HepG2 (cell line): ENCODE measurements around the gene CNP. TPM values are rescaled to one million over a fixed set of nuclear protein-coding genes. Genes with fewer than 3 reads are reported as not detected.

Experiments used
- DRAP1 ChIP-seq: IDR thresholded peaks from 2 replicates; pipeline ENCODE4 v1.6.1; 2016; ENCODE audit warnings: missing genetic modification reagents, missing compliant biosample characterization
- EEA1 ChIP-seq: sonication (generic); formaldehyde crosslinking; IDR thresholded peaks from 2 replicates; pipeline ENCODE4 v1.5.1; 2020; ENCODE audit warnings: mild to moderate bottlenecking, missing genetic modification reagents, borderline replicate concordance
- FOXO4 ChIP-seq: sonication (generic); formaldehyde crosslinking; conservative IDR thresholded peaks from 2 replicates; pipeline ENCODE4 v1.8.1; 2023; ENCODE audit warnings: missing genetic modification reagents
- GATAD2A ChIP-seq: IDR thresholded peaks from 2 replicates; pipeline ENCODE4 v1.6.1; 2016
- KLF15 ChIP-seq: sonication (generic); formaldehyde crosslinking; IDR thresholded peaks from 2 replicates; pipeline ENCODE4 v1.8.1; 2023; ENCODE audit warnings: borderline replicate concordance, mild to moderate bottlenecking, inconsistent platforms, missing genetic modification reagents, mixed read lengths
- NCOA2 ChIP-seq: sonication (generic); formaldehyde crosslinking; IDR thresholded peaks from 2 replicates; pipeline ENCODE4 v1.8.0; 2022; ENCODE audit warnings: inconsistent platforms
- PTBP1 ChIP-seq: fragments of 200-400 bp; formaldehyde crosslinking; IDR thresholded peaks from 2 replicates; pipeline ENCODE4 v1.6.1; 2018; ENCODE audit warnings: low read length, low read depth; ENCODE audit not compliant: poor library complexity, severe bottlenecking
- TFAP4 ChIP-seq: sonication (generic); IDR thresholded peaks from 2 replicates; pipeline ENCODE4 v1.6.1; 2016; ENCODE audit warnings: low read depth, borderline replicate concordance
- TSC22D2 ChIP-seq: sonication (generic); formaldehyde crosslinking; IDR thresholded peaks from 2 replicates; pipeline ENCODE4 v1.5.1; 2020; ENCODE audit warnings: missing genetic modification reagents, mild to moderate bottlenecking, borderline replicate concordance
- USF2 ChIP-seq, 2 experiments: sonication (generic) in 1 of 2; formaldehyde crosslinking in 1 of 2; IDR thresholded peaks; 2 replicates each; pipeline versions ENCODE4 v1.5.1 to v1.6.1; 2011 to 2020; ENCODE audit warnings: borderline replicate concordance in 1 of 2, low read depth in 1 of 2, low read length in 1 of 2, mild to moderate bottlenecking in 1 of 2, missing genetic modification reagents in 1 of 2, moderate library complexity in 1 of 2
- ZFP62 ChIP-seq: sonication (generic); formaldehyde crosslinking; IDR thresholded peaks from 2 replicates; pipeline ENCODE4 v1.4.0; 2020; ENCODE audit warnings: missing genetic modification reagents
- ZNF3 ChIP-seq: IDR thresholded peaks from 2 replicates; pipeline ENCODE4 v1.7.0; 2017; ENCODE audit warnings: inconsistent platforms
- ZNF703 ChIP-seq: sonication (generic); formaldehyde crosslinking; IDR thresholded peaks from 2 replicates; pipeline ENCODE4 v1.5.1; 2020; ENCODE audit warnings: missing genetic modification reagents, mild to moderate bottlenecking, moderate library complexity, borderline replicate concordance
- ZNF772 ChIP-seq: sonication (generic); formaldehyde crosslinking; IDR thresholded peaks from 2 replicates; pipeline ENCODE4 v1.5.0; 2020; ENCODE audit warnings: mild to moderate bottlenecking, missing genetic modification reagents
- polyA plus RNA-seq, 8 experiments: library from polyadenylated mRNA; depleted of rRNA in 3 of 8; stranded (reverse) in 7 of 8; unstranded in 1 of 8; fragments of >200 nt; fragmentation: Illumina TruSeq in 4 of 8; extraction: Trizol in 4 of 8; gene quantifications; 2 replicates each; pipeline versions ENCODE4 v1.2.1 to v1.2.3, GENCODE V29; 2011 to 2016; ENCODE audit warnings: low read depth in 4 of 8, missing spikeins in 1 of 8, mixed read lengths in 1 of 8; ENCODE audit not compliant: insufficient read depth in 1 of 8
- total RNA-seq, 5 experiments: library from RNA; depleted of rRNA; stranded (reverse); fragments of >200 nt; fragmentation: Illumina TruSeq; extraction: Trizol; gene quantifications; 2 replicates each; pipeline ENCODE4 v1.2.3, GENCODE V29; 2016; ENCODE audit warnings: low read depth in 1 of 5
- TF ChIP-seq, protein P1 (sequence below): sonication (generic); formaldehyde crosslinking; conservative IDR thresholded peaks from 2 replicates; pipeline ENCODE4 v1.4.0; 2020; ENCODE audit warnings: missing genetic modification reagents

The CNP gene
- total and polyA plus RNA-seq, 2 of the 13 experiments (the other 11 are each of a cell fraction or from before 2014, with no cell fraction given): 97.2 to 161 TPM

DNA sequence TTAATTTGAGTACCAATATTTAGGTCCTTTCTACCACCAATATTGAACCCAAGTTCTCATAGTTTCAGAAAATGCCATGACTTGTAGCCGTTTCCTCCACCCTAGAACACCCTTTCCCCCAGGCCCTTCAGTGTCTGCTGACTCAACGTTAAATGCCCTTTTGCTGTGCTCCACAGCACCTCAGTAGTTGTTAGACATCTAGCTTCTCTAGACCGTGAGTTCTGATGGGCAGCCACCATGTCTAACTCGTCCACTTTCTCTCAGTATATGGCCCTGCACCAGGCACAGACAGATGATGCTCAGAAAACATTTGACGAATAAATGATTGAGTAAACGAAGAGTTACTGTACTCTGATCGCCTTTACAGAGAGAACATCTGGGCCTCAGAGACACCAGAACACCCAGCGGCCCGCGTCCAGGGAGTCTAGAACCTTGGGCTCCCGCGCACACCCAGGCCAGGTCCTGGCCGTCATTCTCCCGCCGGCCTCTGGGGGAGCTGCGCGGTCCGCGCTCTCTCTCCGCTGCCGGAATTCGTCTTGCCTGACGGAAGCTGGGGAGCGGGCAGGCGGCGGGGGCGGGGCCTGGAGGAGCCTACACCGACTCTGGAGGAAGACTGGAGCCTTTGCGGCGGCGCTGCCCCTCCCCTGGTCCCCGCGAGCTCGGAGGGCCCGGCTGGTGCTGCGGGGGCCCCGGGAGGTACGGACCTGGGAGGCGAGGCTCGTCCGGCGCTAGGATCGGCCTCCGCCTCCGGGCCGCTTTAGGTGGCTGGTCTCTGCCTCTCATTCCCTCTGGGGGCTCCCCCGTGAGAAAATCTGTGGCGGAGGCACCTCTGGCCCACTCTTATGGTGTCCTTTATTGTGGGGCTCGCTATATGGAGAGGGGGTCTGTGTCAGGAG lies 53.2 kb downstream of the CNP start, which contains the start of gene NKIRAS2 (continued):
- TF ChIP-seq TFAP4 (peak; percentile 63; the same call in 1 of the 2 replicates), GATAD2A (CRISPR knock-in tag) (peak; percentile 80), FOXO4 (CRISPR knock-in tag) (no peak), TSC22D2 (CRISPR knock-in tag) (no peak), ZFP62 (CRISPR knock-in tag) (peak; percentile 14; the same call in 1 of the 2 replicates), USF2 (IDR thresholded peaks at IDR 0.05; ENCODE audit: low read depth, low read length) (no peak), USF2 (CRISPR knock-in tag; IDR thresholded peaks at IDR 0.05; ENCODE audit: borderline replicate concordance) (no peak; the same call in 1 of the 2 replicates), ZNF772 (CRISPR knock-in tag) (peak; percentile 99), ZNF703 (CRISPR knock-in tag) (no peak), ZNF3 (CRISPR knock-in tag) (no peak), KLF15 (CRISPR knock-in tag) (peak; percentile 81; the same call in 1 of the 2 replicates), PTBP1 (peak; percentile 91), EEA1 (0 out of 2 replicates have a peak, but pooled peaks have one; percentile 65), DRAP1 (CRISPR knock-in tag) (peak; percentile 68), NCOA2 (CRISPR knock-in tag) (no peak; the same call in 1 of the 2 replicates)
- TF ChIP-seq, protein P1, sequence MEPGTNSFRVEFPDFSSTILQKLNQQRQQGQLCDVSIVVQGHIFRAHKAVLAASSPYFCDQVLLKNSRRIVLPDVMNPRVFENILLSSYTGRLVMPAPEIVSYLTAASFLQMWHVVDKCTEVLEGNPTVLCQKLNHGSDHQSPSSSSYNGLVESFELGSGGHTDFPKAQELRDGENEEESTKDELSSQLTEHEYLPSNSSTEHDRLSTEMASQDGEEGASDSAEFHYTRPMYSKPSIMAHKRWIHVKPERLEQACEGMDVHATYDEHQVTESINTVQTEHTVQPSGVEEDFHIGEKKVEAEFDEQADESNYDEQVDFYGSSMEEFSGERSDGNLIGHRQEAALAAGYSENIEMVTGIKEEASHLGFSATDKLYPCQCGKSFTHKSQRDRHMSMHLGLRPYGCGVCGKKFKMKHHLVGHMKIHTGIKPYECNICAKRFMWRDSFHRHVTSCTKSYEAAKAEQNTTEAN (CRISPR knock-in tag): no peak; the same call in 1 of the 2 replicates
